ENCODE data around the gene MICAL1.

MICAL1 gene

GRCh38 chr6:109450801-109451200 is 4.8 kb downstream of the MICAL1 start:
- no peak for TF ChIP-seq CTCF (IDR thresholded peaks at IDR 0.05; ENCODE audit: unreplicated experiment in 3 of 3)
- peaks cover 19% of the 10 kb centered on the region for H3K4me1 Mint-ChIP-seq
- peaks cover 8% of the 10 kb centered on the region for H3K36me3 Mint-ChIP-seq (ENCODE audit: low read depth)
- peaks cover 3% of the 10 kb centered on the region for H3K27me3 Mint-ChIP-seq (ENCODE audit: low read depth)
- H3K4me3 Mint-ChIP-seq, result peak overlapping the region in 1 of 3 experiments; percentile 31
- H3K27ac Mint-ChIP-seq, result no peak overlapping the region
- no peaks in the 10 kb centered on the region for H3K9me3 Mint-ChIP-seq

GRCh38 chr6:109449795-109450673 is 5.5 kb downstream of the MICAL1 start:
- peaks cover 13% of the 10 kb centered on the region for H3K36me3 Mint-ChIP-seq (ENCODE audit: low read depth)
- no peak for TF ChIP-seq CTCF (IDR thresholded peaks at IDR 0.05; ENCODE audit: unreplicated experiment in 3 of 3)
- peaks cover 19% of the 10 kb centered on the region for H3K4me1 Mint-ChIP-seq
- H3K9me3 Mint-ChIP-seq, result no peaks in the 10 kb centered on the region
- no peak overlapping the region for H3K27ac Mint-ChIP-seq
- peaks cover 3% of the 10 kb centered on the region for H3K27me3 Mint-ChIP-seq (ENCODE audit: low read depth)
- H3K4me3 Mint-ChIP-seq, result no peak overlapping the region

DNA sequence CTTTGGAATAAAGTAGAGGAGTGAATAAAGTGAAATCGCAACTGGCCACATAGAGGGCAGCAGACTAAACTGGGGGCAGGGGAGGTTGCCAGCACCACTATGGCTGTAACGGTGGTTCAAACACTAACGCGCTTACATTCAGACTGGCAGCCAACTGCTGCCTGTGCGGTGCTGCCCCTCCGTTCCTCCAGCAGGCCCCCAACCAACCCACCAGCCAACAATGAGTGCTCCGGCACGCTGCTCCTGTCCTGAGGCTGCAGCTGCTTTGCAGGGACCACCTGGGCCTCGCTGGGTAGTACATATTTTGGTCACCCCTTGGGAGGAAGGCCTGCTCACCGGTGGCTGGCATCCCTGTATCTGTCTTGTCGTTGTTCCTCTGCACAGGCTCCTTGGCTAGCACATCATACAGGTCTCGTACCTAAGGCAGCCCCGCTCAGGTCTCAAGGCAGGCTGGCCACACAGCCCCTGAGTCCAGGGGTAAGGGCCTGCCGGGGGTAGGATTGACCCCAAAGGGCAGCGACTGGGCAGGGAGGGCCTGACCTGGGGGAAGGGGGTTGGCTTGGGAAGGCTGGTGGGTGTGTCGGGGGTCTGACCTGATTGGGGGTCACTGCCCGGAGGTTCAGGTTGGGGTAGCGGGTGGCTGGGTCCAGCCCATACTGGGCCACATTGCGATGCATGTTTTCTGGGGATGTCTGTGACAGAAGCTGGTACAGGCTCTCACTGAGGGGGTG is 6.3 kb downstream of the MICAL1 start:
- H3K36me3 Mint-ChIP-seq (ENCODE audit: low read depth), result peaks cover 13% of the 10 kb centered on the region
- H3K4me1 Mint-ChIP-seq, result peaks cover 14% of the 10 kb centered on the region

GRCh38 chr6:109448615-109449014 is 7.0 kb downstream of the MICAL1 start:
- TF ChIP-seq CTCF (IDR thresholded peaks at IDR 0.05; ENCODE audit: unreplicated experiment in 3 of 3), result no peak
- Mint-ChIP-seq H3K9me3 (no peaks in the 10 kb centered on the region), H3K36me3 (ENCODE audit: low read depth) (peaks cover 13% of the 10 kb centered on the region), H3K4me3 (no peak overlapping the region), H3K4me1 (peaks cover 9% of the 10 kb centered on the region), H3K27me3 (ENCODE audit: low read depth) (peaks cover 3% of the 10 kb centered on the region), H3K27ac (no peak overlapping the region)

More for the DNA sequence above, 6.3 kb downstream of the MICAL1 start:
- TF ChIP-seq CTCF (IDR thresholded peaks at IDR 0.05; ENCODE audit: unreplicated experiment in 3 of 3), result no peak
- no peak overlapping the region for H3K27ac Mint-ChIP-seq
- no peaks in the 10 kb centered on the region for H3K9me3 Mint-ChIP-seq
- peaks cover 3% of the 10 kb centered on the region for H3K27me3 Mint-ChIP-seq (ENCODE audit: low read depth)
- H3K4me3 Mint-ChIP-seq, result no peak overlapping the region

DNA sequence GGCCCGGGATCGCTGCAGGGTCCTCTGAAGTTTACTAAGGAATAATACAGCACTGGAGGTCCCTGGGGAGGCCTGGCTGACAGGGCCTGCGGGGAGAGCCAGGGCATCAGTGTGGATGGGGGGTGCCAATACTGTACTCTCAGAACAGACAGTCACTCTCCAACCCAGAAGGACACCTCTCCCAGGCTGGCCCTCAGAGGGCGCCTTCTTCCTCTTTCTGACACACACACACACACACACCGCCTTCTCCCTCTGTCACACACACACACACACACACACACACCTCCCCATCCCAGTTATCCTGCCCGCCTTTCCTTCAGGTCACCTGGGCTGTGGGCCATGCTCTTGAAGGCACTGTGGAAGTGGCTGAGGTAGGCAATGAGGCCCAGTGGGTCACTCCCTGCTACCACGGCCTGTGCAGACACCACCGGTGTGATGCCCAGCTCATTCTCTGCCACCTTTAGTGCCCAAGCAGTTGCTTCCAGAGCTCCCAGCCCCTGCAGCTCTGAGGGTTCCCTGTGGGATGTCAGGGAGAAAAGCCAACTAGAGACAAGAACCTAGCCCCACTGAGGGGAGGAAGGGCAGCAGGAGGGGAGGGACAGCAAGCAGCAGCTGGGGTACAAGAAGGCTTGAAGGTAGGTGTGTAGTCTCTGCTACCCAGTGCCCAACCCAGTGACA is 7.6 kb downstream of the MICAL1 start:
- no peak overlapping the region for H3K27ac Mint-ChIP-seq
- peaks cover 9% of the 10 kb centered on the region for H3K4me1 Mint-ChIP-seq
- H3K36me3 Mint-ChIP-seq (ENCODE audit: low read depth), result peaks cover 16% of the 10 kb centered on the region
- TF ChIP-seq CTCF (IDR thresholded peaks at IDR 0.05; ENCODE audit: unreplicated experiment in 3 of 3), result no peak
- no peaks in the 10 kb centered on the region for H3K9me3 Mint-ChIP-seq
- H3K27me3 Mint-ChIP-seq (ENCODE audit: low read depth), result peaks cover 3% of the 10 kb centered on the region
- no peak overlapping the region for H3K4me3 Mint-ChIP-seq

Measured in nephron (organoid).